Astrocyte (in vitro differentiated cells and primary cell): Measurements from ENCODE around the gene BRINP2. TPM values are rescaled to one million over a fixed set of nuclear protein-coding genes. Genes with fewer than 3 reads are reported as not detected.

Source experiments
- DNase-seq: peaks from one replicate; pipeline ENCODE4 v3.0.0-alpha.2; 2010; ENCODE audit warnings: low read depth
- FAIRE-seq: peaks from 2 replicates; lab custom pipeline; 2011; peaks lifted over from hg19 to GRCh38; lab: Jason Lieb, UNC
- H2AFZ ChIP-seq: 2 replicates; pipeline ENCODE4 v1.6.0; 2012; ENCODE audit warnings: low read depth, low read length, inconsistent platforms
- H3K27ac ChIP-seq: 2 replicates; pipeline ENCODE4 v1.5.1; 2011; ENCODE audit warnings: low read depth, low read length, inconsistent platforms
- H3K27me3 ChIP-seq: 2 replicates; pipeline ENCODE4 v1.6.0; 2011; ENCODE audit warnings: low read length, inconsistent platforms; ENCODE audit not compliant: insufficient read depth
- H3K36me3 ChIP-seq: 2 replicates; pipeline ENCODE4 v1.5.1; 2011; ENCODE audit warnings: low read length, inconsistent platforms; ENCODE audit not compliant: insufficient read depth
- H3K4me1 ChIP-seq: 2 replicates; pipeline ENCODE4 v1.5.1; 2011; ENCODE audit warnings: low read length, inconsistent platforms; ENCODE audit not compliant: insufficient read depth
- H3K4me2 ChIP-seq: 2 replicates; pipeline ENCODE4 v1.6.0; 2012; ENCODE audit warnings: low read length, inconsistent platforms
- H3K4me3 ChIP-seq: 2 replicates; pipeline ENCODE4 v1.5.1; 2011; ENCODE audit warnings: low read depth, mild to moderate bottlenecking, low read length, inconsistent platforms; ENCODE audit not compliant: insufficient read depth
- H3K79me2 ChIP-seq: 2 replicates; pipeline ENCODE4 v1.6.0; 2012; ENCODE audit warnings: mild to moderate bottlenecking, low read length, inconsistent platforms; ENCODE audit not compliant: insufficient read depth
- H3K9ac ChIP-seq: 2 replicates; pipeline ENCODE4 v1.6.0; 2012; ENCODE audit warnings: mild to moderate bottlenecking, low read length, inconsistent platforms
- H3K9me3 ChIP-seq: 2 replicates; pipeline ENCODE4 v1.5.1; 2012; ENCODE audit warnings: low read depth, mild to moderate bottlenecking, low read length, inconsistent platforms; ENCODE audit not compliant: insufficient read depth
- H4K20me1 ChIP-seq: 2 replicates; pipeline ENCODE4 v1.6.0; 2012; ENCODE audit warnings: low read length, inconsistent platforms; ENCODE audit not compliant: insufficient read depth
- H3K27ac Mint-ChIP-seq: one replicate; pipeline ENCODE4 v1.8.0; 2021; ENCODE audit warnings: mild to moderate bottlenecking, mixed read lengths; ENCODE audit not compliant: unreplicated experiment
- H3K27me3 Mint-ChIP-seq: one replicate; pipeline ENCODE4 v1.8.0; 2021; ENCODE audit warnings: low read depth, mixed read lengths; ENCODE audit not compliant: unreplicated experiment
- H3K36me3 Mint-ChIP-seq: one replicate; pipeline ENCODE4 v1.8.0; 2021; ENCODE audit warnings: low read depth, mixed read lengths; ENCODE audit not compliant: unreplicated experiment
- H3K4me1 Mint-ChIP-seq: one replicate; pipeline ENCODE4 v1.8.0; 2021; ENCODE audit warnings: low read depth, mixed read lengths; ENCODE audit not compliant: unreplicated experiment
- H3K4me3 Mint-ChIP-seq: one replicate; pipeline ENCODE4 v1.8.0; 2021; ENCODE audit warnings: mild to moderate bottlenecking, moderate library complexity, mixed read lengths; ENCODE audit not compliant: unreplicated experiment
- H3K9me3 Mint-ChIP-seq: one replicate; pipeline ENCODE4 v1.8.0; 2021; ENCODE audit warnings: mild to moderate bottlenecking, mixed read lengths; ENCODE audit not compliant: unreplicated experiment
- EZH2 ChIP-seq: IDR thresholded peaks from 2 replicates; pipeline ENCODE4 v1.6.1; 2012; ENCODE audit warnings: mild to moderate bottlenecking, low read length, inconsistent platforms; ENCODE audit not compliant: insufficient read depth
- total RNA-seq: library from RNA; stranded (reverse); gene quantifications from 2 replicates; pipeline ENCODE4 v1.2.1, GENCODE V29; 2021
- TF ChIP-seq, protein P1 (sequence below): IDR thresholded peaks from 2 replicates; pipeline ENCODE4 v1.5.1; 2011; ENCODE audit warnings: low read depth, mild to moderate bottlenecking, inconsistent platforms, low read length, moderate library complexity; ENCODE audit not compliant: insufficient read depth

Gene BRINP2
- total RNA-seq, 1 donor from 2014 or later: not detected

DNA sequence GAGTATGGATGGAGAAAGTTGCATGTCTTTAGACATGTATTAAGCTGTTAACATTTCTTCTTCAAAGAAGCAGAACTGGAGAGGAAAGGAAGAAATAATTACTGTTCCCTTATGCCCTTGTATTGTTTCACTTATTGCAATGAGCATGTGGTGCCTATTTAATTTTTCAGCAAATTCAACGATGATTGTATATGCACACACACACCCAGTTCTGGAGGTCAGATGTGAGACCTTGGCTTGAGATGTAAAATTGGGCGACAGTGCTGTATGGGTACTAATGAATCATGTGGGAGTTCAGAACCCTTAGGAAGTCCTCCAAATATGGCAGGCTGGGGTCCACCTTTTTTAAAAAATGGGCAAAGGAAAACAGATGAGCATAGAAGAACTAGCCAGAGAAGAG is 27.5 kb downstream of the BRINP2 start:
- Histone ChIP-seq H3K9ac (no peak overlapping the region), H4K20me1 (no peaks in the 10 kb centered on the region), H3K27me3 (no peaks in the 10 kb centered on the region), H3K79me2 (no peaks in the 10 kb centered on the region), H3K4me1 (no peaks in the 10 kb centered on the region), H3K9me3 (no peaks in the 10 kb centered on the region), H3K36me3 (no peaks in the 10 kb centered on the region), H2AFZ (no peak overlapping the region), H3K27ac (no peak overlapping the region), H3K4me3 (no peak overlapping the region), H3K4me2 (no peak overlapping the region)
- TF ChIP-seq, protein P1, sequence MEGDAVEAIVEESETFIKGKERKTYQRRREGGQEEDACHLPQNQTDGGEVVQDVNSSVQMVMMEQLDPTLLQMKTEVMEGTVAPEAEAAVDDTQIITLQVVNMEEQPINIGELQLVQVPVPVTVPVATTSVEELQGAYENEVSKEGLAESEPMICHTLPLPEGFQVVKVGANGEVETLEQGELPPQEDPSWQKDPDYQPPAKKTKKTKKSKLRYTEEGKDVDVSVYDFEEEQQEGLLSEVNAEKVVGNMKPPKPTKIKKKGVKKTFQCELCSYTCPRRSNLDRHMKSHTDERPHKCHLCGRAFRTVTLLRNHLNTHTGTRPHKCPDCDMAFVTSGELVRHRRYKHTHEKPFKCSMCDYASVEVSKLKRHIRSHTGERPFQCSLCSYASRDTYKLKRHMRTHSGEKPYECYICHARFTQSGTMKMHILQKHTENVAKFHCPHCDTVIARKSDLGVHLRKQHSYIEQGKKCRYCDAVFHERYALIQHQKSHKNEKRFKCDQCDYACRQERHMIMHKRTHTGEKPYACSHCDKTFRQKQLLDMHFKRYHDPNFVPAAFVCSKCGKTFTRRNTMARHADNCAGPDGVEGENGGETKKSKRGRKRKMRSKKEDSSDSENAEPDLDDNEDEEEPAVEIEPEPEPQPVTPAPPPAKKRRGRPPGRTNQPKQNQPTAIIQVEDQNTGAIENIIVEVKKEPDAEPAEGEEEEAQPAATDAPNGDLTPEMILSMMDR: no peak
- no peak for TF ChIP-seq EZH2
- no peak overlapping the region for H3K27ac Mint-ChIP-seq
- no peak overlapping the region for H3K4me3 Mint-ChIP-seq
- no peaks in the 10 kb centered on the region for H3K9me3 Mint-ChIP-seq
- H3K36me3 Mint-ChIP-seq: no peaks in the 10 kb centered on the region
- no peak for FAIRE-seq
- no peaks in the 10 kb centered on the region for H3K4me1 Mint-ChIP-seq
- no peak for DNase-seq
- H3K27me3 Mint-ChIP-seq: peaks cover 12% of the 10 kb centered on the region

- Histone ChIP-seq H3K4me1 (no peaks in the 10 kb centered on the region), H3K9me3 (no peaks in the 10 kb centered on the region), H3K79me2 (no peaks in the 10 kb centered on the region), H3K27me3 (no peaks in the 10 kb centered on the region), H3K4me2 (no peak overlapping the region), H3K27ac (no peak overlapping the region), H3K9ac (no peak overlapping the region), H4K20me1 (no peaks in the 10 kb centered on the region), H3K4me3 (no peak overlapping the region), H3K36me3 (no peaks in the 10 kb centered on the region), H2AFZ (no peak overlapping the region)
- Mint-ChIP-seq H3K27me3 (no peaks in the 10 kb centered on the region), H3K4me1 (no peaks in the 10 kb centered on the region), H3K27ac (no peak overlapping the region), H3K9me3 (no peaks in the 10 kb centered on the region), H3K36me3 (no peaks in the 10 kb centered on the region), H3K4me3 (no peak overlapping the region)
- FAIRE-seq: no peak
- no peak for DNase-seq
- TF ChIP-seq, protein P1: no peak
- TF ChIP-seq EZH2: no peak
These were observed 29.5 kb downstream of the BRINP2 start for GRCh38 chr1:177200290-177200689.

DNA sequence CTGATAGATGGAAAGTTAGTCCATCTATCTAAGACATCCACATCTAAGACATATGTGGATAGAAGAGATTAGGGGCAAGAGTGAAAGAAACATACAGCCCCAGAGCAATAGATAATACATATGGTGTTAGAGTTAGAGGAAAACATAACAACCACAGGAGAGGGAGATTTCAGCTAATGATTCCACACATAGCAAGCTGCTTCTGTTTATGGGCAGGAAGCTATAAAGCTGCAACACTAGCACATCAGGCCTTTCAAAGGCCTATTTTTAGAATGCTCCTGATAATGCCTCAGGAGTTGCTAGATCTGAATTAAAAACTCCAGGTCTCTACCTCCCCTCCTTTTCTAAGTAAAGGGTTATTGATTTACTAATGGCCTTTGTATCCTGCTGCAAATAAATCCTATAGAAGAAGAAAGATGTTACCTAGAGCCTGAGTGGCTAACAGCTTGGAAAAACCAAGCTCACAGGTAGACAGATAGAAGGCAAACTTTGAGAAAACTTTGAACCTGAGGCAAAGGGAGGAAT is 36.1 kb downstream of the BRINP2 start:
- Histone ChIP-seq H3K27ac (no peak overlapping the region), H3K27me3 (no peaks in the 10 kb centered on the region), H3K9ac (no peak overlapping the region), H2AFZ (no peak overlapping the region), H3K4me3 (no peak overlapping the region), H3K9me3 (no peaks in the 10 kb centered on the region), H4K20me1 (no peaks in the 10 kb centered on the region), H3K4me1 (peaks cover 13% of the 10 kb centered on the region), H3K4me2 (no peak overlapping the region), H3K36me3 (no peaks in the 10 kb centered on the region), H3K79me2 (no peaks in the 10 kb centered on the region)
- no peak overlapping the region for H3K4me3 Mint-ChIP-seq
- no peak overlapping the region for H3K27ac Mint-ChIP-seq
- FAIRE-seq (no peak), DNase-seq (no peak)
- H3K4me1 Mint-ChIP-seq: peaks cover 11% of the 10 kb centered on the region
- peaks cover 3% of the 10 kb centered on the region for H3K27me3 Mint-ChIP-seq
- no peaks in the 10 kb centered on the region for H3K9me3 Mint-ChIP-seq
- no peaks in the 10 kb centered on the region for H3K36me3 Mint-ChIP-seq
- no peak for TF ChIP-seq EZH2
- TF ChIP-seq, protein P1: no peak
